Activated CD4-positive, alpha-beta T cell treated with anti-CD3 and anti-CD28 coated beads, Interleukin-2, amount 50 U/mL, for 24 hours (primary cell): ENCODE results near the gene USP20.
A peak's percentile ranks its signal among the peaks of the same experiment; 100 is the strongest.
"Not testable (repeated sequence)": the region's sequence is repeated elsewhere in the genome, so short reads cannot be mapped to it uniquely, and the experiment has no call there.

Source experiments
- DNase-seq, 2 donors: peaks; one replicate each; pipeline ENCODE4 v3.0.0-alpha.2; 2020; ENCODE audit warnings: low read depth in 1 of 2, low spot score in 1 of 2

The USP20 gene

DNA sequence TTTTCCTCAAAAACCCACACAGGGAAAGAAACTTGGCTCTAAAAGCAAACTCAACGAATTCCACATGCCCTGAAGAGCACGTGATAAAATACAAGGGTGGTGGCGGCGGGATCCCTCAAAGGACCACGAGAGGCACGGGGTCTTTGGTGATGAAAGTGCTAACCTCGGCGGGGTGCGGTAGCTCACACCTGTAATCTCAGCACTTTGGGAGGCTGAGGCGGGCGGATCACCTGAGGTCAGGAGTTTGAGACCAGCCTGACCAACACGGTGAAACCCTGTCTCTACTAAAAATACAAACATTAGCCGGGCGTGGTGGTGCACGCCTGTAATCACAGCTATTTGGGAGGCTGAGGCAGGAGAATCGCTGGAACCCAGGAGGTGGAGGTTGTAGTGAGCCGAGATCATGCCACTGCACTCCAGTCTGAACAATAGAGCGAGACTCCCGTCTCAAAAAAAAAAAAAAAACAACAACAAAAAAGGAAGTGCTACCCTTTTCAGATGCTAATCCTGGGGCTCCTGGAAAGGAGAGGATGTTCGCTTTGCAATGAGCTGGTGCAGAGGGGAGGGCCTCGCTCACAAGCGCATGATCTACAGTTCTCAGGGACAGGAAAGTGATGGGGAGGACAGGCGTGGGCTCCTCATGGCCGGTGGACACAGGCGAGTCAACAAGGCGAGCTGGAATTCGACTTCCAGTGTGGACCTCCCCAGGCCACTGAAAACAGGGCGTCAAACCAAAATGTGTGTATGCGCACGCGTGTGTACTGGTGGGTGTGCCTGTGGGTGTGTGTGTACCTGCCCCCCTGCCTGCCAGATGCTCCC lies 54.1 kb downstream of the USP20 start:
- DNase-seq = no peak

DNA sequence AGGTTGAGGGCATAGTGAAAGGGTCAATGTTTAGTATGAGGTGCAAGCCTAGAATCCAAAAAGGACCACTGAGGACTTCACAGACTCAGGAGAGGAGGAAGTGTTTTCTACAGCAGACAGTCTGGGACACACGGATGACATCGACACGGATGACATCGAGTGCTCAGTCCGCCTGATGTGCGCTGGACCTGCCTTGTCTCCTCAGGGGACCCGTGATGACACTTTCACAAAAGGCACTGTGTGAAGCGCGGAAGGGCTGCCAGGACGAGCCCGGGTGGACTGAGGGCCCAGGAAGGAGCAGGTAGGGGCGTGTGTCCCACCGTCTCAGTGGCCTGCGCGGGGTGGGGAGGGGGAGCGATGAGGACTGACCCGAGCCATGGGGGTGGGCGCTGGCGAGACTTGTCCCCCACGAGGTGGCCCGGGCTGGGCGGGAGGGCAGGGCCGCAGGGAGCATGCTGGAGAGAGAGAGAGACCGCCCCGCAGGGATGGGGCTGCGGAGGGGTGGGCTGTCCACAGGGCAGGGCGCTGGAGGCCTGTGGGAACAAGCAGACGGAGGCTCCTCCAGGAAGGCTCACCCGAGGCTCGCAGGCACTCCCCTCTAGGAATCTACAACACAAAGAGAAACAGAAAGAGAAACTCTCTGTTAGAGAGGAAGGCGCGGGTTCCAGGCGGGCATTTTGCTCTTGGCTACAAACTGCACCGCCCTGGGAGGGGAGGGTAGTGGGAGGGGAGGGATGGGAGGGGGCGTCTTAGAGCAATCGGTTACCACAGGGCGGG lies 54.9 kb downstream of the USP20 start:
- DNase-seq = peak; percentile 62 to 76

DNA sequence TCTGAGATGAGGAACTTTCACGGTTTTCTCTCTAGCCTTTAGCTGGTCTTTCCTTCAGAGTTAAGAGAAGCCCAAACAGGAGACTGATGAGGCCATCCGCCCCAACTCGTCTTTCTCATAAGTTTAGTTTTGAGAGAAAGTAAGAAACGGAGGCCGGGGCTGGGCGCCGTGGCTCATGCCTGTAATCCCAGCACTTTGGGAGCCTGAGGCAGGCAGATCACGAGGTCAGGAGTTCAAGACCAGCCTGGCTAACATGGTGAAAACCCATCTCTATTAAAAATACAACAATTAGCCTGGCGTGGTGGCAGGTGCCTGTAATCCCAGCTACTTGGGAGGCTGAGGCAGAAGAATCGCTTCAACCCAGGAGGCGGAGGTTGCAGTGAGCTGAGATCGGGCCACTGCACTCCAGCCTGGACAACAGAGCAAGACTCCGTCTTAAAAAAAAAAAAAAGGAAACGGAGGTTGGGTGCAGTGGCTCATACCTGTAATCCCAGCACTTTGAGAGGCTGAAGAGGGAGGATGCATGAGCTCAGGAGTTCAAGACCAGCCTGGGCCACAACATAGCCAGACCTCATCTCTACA lies 55.6 kb downstream of the USP20 start:
- not testable (repeated sequence) for DNase-seq

DNA sequence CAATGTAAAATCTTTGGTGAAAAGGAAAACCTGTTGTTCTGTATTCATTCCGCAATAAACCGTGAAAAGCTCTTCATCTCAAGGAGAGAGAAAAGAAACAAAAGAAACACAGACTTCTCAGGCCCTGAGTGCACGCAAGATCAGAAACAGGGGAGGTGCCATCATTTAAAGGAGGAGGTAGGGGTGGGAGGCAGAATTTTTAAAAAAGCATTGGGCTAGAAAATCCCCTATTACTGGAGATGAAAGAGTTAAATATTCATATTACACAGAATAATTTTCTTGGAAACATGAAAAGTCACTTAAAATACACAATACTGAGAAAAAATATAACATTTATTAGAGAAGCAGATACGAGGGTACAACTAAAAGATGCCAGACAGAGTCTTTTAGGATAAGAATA lies 56.3 kb downstream of the USP20 start:
- DNase-seq = no peak

DNA sequence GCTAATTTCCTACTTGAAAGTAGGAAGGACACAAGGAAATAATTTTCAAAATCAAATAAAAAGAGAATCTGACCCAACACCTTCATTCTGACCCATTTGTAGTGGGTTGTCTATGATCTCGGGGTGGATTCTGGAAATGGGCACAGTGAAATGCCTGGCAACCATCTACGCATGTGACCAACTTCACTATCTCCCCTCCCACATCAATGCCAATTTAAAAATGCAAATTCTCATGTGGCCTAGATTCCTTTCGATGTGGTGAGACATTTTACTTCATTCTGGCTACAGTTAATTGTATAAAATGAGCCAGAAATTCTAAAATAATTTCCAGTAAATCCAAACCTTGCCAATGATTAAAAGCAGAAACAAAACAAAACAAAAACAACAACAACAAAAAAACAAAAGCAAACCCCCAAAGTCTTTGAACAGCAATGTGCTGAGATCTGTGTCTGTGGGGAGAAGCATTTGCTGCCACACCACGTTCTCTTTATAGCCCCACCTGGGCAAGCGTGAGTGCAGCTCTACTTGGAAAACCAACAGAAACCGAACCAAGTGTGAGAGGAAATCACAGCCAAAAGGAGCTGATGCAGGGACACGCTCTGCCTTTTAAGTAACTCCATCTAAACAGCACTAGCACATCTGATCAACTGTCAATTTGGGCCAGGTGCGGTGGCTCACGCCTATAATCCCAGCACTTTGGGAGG lies 59.0 kb downstream of the USP20 start:
- DNase-seq = no peak

DNA sequence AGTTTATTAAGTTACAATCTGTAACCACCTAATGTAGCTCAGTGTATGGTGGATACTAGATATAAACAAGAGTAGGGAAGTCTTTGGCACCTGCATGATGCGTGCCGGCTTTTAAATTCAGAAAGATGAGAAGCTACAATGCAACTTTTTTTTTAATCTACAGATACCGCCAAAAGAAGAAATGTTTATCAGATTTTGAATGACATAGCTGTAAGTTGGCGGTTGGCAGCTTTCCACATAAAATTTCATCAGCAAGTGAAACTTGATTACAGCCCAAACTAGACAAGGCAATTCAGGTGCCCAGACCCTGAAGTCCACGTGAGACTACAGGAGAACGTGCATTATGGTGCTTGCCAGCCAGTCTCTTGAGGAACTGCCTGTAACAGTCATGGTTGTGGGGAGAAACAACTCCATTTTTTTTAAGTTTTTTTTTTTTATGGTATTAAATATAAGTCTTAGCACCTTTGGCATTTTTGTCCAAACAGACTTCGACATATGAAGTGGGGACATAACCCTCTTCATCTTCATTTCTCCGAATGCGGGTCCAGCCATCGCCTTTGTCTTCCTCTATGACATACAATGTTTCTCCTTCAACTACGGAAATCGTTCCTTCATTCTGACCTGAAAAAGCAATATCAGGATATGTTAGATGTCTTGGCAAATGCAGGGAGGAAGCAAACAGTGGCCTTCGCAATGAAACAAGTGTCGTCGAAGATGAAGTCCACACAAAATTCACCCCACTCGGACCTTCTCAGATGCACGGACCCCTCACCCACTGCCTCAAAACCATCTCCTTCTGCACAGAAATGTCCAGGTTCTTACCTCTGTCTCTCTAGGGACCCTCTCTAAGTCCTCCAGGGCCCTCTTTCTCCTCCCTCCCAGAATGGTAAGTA lies 60.4 kb downstream of the USP20 start:
- no peak for DNase-seq

DNA sequence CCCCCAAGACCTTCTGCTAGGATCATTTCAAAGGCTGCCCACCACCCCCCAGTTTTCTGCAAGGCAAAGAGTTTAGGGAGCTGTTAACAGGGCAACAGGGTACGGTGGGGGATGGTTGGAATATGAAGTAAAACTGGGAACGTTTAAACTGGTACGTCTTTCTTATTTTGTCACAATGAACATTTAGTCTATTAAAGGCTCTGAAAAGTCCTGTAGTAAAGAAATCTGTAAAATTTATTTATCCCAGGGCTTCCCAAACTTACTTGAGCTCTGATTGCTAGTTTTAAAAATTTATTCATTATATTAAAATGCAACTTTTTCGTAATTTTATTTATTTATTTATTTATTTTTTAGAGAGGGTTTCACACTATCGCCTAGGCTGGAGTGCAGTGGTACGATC lies 62.0 kb downstream of the USP20 start:
- no peak for DNase-seq

DNA sequence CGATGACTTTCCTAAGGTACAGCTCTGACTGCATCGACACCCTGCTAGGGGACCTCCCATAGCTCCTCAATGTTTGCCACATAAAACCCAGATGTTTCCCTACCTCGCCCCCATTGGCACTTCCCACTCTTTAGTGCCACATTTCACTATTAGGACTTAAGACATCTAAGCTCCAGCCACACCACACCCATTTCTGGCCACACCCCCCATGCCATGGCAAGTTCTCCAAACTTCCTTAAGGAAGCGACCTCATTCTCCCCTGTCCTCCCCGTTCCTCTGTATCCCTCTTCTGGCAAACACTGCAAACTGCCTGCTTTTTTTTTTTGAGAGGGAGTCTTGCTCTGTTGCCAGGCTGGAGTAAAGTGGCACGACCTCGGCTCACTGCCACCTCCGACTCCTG lies 62.9 kb downstream of the USP20 start:
- no peak for DNase-seq

DNA sequence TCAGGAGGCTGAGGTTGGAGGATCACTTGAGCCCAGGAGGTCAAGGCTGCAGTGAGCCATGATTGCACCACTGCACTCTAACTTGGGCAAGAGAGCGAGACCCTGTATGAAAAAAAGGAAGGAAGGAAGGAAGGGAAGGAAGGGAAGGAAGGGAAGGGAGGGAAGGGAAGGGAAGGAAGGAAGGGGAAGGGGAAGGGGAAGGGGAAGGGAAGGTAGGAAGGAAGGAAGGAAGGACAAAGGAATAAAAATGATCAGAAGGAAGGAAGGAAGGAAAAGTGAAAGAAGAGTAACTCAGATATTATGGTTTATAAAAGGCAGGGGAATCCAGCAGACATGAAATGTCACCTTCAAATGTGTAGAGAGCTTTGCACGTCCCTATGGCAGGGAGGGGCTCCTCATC lies 64.4 kb downstream of the USP20 start:
- DNase-seq = no peak

DNA sequence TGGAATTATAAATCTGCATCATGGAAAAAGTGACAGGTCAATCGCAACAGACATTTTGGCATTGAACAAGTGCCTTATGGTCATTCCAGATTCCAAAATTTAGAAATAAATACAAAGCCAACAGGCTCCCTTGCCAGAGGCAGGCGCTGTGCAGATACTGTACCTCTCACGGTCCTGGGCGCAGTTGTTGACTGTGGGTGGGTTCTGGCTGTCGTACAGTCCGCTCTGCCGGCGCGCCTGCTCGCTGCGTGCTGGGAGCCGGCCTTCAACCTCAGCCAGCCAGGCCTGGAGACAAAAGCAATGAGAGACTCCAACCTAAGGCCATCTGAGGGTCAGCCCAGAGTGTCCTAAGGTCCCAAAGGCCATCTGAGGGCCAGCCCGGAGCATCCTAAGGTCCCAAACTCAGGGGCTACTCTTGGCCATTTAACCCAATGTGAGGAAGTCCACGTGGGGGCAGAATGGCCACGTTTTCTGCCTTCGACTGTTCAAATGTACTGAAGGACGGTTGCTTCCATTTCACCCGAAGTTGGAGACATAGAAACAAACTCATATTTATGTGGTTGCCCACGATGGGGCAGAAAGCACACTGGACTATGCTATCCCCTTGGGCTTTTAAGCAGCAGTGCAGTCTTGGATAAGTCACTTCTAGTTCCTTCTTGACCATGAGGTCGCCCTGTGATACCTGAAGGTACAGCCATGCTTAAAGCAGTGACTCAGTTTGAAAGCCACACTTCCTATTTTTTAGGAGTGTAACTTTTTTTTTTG lies 65.2 kb downstream of the USP20 start:
- no peak for DNase-seq

DNA sequence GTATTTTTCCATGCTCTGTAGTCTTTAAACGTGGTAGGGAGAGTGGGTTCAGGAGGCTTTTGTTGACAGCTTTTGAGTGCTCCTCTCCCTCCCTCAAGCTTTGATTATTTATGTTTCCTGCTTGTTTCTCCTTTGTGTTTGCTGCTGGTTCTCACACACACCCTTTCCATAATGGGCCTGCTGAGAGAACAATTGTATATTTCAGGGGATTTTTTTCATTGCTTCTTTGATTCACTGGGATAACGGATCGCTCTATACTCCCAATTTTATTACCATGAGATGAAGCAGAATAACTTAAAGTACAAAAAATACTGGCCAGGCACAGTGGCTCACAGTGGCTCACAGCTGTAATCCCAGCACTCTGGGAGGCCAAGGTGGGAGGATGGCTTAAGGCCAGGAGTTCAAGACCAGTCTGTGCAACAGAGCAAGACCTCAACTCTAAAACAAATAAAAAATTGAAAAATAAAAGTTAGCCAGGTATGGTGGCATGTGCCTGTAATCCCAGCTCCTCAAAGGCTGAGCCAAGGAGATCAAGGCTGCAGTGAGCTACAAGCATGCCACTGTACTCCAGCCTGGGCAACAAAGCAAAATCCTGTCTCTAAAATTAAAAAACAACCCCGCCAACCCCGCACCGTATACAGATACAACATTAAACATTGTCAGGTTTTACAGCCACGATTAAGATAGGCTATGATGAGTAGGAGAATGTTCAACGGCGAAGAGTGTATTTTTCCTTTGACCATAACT lies 66.9 kb downstream of the USP20 start:
- DNase-seq = no peak

DNA sequence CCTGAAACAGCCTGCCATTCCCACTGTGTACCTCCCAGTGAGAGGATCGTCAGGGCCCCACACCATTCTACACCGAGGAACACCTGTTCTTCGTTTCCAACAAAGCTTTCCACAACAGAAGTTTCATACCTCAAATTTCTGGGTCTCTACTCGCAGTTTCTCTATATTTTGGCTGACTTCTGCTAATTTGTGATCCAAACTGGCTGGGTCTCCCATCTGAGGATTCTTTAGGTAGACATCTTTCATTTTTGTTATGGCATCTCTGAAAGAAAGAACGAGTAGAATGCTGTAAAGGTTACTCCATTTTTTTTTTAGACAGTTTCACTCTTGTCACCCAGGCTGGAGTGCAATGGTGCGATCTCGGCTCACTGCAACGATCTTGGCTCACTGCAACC lies 67.5 kb downstream of the USP20 start:
- no peak for DNase-seq

DNA sequence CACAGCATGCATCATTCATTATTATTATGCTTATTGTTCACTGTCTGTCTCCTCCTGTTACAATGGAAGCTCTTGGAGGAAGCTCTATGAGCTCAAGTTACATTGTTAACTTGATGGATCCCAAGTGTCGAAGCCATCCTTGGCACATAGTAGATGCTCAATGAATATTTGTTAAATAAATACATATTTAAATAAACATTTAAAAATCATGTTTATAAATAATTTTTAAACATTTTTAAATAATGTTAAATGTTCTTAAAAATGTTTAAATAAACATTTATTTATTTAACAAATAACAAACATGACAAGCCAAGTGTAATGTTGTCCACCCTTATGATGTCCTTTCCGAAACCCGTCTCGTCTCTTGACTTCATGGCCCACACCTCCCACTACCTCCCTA lies 69.5 kb downstream of the USP20 start:
- DNase-seq = no peak

DNA sequence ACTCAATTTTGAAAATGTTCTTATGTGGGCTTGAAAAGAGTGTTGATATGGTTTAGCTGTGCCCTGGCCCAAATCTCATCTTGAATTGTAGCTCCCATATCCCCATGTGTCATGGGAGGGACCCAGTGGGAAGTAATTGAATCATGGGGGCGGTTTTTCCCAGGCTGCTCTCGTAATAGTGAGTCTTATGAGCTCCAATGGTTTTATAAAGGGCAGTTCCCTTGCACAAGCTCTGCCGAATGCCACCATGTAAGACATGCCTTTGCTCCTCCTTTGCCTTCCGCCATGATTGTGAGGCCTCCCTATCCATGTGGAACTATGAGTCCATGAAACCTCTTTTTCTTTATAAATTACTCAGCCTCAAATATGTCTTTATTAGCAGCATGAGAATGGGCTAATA lies 71.0 kb downstream of the USP20 start:
- DNase-seq = no peak

DNA sequence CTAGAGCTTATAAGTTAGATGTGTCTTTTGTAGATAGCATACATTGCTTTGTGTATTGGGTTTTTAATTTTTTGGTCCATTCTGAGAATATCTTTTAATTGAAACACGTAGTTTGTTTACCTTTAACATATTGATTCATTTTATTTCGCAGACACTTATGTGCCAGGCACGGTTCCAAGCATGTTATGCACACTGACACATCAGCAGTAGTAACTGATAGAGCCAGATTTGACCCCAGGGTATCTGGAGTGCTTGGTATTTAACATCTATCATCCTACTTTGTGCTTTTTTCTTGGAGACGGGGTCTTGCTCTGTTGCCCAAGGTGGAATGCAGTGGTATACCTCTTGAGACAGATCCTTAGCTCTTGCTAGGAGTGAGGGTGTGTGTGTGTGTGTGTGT lies 71.9 kb downstream of the USP20 start:
- no peak for DNase-seq

DNA sequence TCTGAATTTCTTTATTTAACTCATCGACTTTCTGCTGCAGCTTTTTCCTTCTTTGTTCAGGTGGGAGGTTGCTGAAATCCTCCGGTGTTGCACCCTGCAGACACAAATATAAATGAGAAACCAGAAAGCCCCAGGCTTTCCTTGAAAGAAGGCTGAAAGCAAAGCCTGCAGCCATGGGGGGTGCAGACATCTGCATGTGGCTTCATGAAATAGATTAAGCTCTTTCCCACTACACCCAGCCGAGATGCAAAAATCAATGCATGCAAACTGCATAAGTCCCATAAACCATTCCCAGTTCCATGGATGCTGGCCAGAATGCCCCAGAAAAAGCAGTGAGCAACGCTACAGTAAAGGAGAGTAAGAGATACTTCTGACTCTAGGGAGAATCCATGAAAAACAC lies 73.6 kb downstream of the USP20 start:
- no peak for DNase-seq

DNA sequence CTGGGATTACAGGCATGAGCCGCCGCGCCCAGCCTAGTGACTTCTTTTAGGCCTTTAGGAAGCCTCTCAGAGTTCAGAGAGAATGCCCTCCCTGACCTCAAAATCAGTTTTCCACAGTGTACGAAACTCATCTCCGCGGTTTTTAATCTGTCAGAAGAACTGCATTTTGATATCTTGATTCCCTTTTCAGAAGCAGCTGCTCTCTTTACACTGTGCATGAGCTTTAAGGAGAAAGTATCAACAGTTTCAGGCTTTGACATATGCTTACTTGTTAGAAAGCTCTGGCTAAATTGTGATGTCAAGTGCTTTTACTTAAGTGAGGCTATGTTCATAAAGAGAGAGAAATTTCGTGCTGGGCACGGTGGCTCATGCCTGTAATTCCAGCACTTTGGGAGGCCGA lies 74.6 kb downstream of the USP20 start:
- DNase-seq = no peak

DNA sequence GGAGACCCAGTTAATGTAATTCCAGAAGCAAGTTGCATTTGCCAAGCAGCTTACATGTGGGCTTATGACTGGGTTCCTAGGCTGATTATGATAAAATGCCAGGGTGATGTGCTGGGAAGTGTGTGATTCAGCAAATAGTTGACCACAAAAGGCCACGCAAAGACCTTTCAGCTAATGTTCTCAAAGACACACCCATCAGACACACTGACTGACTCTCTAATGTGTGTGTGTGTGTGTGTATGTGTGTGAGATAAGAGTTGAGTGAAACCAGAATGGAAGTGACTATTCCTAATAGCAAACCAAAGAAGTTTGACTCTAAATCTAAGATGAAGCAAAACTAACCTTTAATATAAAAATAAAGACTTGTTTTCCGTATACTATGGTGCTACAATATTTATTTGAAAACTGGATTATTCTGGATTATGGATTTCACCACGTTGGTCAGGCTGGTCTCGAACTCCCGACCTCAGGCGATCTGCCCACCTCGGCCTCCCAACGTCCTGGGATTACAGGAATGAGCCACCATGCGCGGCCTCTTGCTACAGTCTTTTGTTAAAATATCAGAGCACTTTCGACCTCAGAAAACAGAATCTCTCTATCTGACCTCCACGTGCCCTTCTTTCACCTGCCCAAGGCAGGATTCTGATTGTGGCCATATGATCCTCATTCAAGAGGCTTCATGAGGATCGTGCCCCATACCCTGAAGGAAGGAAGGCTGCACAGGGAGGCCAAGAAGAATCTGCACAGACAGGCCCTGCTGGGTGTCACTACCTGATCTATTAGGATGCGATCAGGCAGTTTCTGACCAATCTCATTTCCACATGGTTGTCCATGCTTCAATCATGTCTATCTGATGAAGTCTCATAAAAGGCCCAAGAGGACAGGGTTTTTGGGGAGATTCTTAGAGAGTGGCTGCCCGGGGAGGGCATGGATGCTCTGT lies 75.6 kb downstream of the USP20 start:
- no peak for DNase-seq
